Measurements from ENCODE around the gene PRPF40A. TPM values are rescaled to one million over a fixed set of nuclear protein-coding genes. Genes with fewer than 3 reads are reported as not detected.

PRPF40A gene
- total and polyA plus RNA-seq, 10 of the 15 experiments (the other 5 are each of a cell fraction or from before 2014, with no cell fraction given), result 97.8 to 197 (median 144) TPM

DNA sequence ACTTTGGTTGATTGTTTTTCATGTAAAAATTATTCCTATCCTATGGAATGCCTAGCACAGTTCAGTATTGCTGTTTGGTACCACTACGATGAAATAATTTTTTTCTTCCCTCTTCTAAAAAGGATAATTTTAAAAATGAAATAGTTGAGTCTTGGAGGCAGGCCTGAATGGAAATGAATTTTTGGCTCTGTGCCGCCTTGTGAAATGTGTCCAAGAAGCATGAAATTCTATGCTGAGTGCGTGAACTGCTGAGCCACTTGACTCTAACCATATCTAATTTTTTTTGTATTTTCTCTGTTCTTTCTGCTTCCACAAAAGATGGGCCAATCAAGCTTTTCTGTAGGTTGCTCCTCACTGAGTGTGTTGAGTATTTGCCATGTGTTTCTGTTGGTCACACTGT, 95.0 kb downstream of the PRPF40A start:
- no peak overlapping the region for H3K4me2 ChIP-seq (ENCODE audit: control insufficient read depth, insufficient read depth)
- FAIRE-seq, result no peak
- H3K4me1 ChIP-seq (ENCODE audit: control insufficient read depth, insufficient read depth, low read length), result no peaks in the 10 kb centered on the region
- 100% methylated on average over 3 of the region's 3 CpGs for WGBS (ENCODE audit: insufficient coverage, insufficient replicate concordance, low lambda C conversion rate, missing lambda C conversion rate)
- RAD21 ChIA-PET (ENCODE audit: unreplicated experiment), result no interaction called here
- DNase-seq (ENCODE audit: low read depth, low spot score), result no peak
- H3K27ac ChIP-seq (ENCODE audit: control insufficient read depth, insufficient read depth), result no peak overlapping the region
- no peaks in the 10 kb centered on the region for H4K20me1 ChIP-seq (ENCODE audit: control insufficient read depth, insufficient read depth)
- H3K9me3 ChIP-seq (replicated peaks; ENCODE audit: control insufficient read depth, insufficient read depth, low read length), result no peaks in the 10 kb centered on the region
- H3K27me3 ChIP-seq (replicated peaks in 1 of 2; ENCODE audit: control insufficient read depth in 2 of 2, insufficient read depth in 2 of 2, low read length in 1 of 2), result no peaks in the 10 kb centered on the region
- H3K36me3 ChIP-seq (ENCODE audit: control insufficient read depth in 2 of 2, insufficient read depth in 2 of 2, low read length in 1 of 2), result no peaks in the 10 kb centered on the region
- H3K4me3 ChIP-seq, result no peak overlapping the region
- ATAC-seq, result no peak
- POLR2A ChIA-PET, result no interaction called here
- no peak overlapping the region for H3K9ac ChIP-seq (ENCODE audit: control insufficient read depth, insufficient read depth, low read length)
- in situ Hi-C loops (cut with MboI) (no loop called here), intact Hi-C loops (cut with micrococcal nuclease; ENCODE audit: unreplicated experiment) (no loop called here)
- CTCF ChIA-PET, result no interaction called here
- no TSS peak for BruUV-seq (replicated peaks)
- H3K79me2 ChIP-seq (ENCODE audit: control insufficient read depth, insufficient read depth, low read length), result no peaks in the 10 kb centered on the region
- H2AFZ ChIP-seq (ENCODE audit: control insufficient read depth, low read depth, low read length), result no peak overlapping the region
- SMC1A ChIA-PET (ENCODE audit: uncharacterized antibody, unreplicated experiment), result interaction anchor here (0.8 kb wide), 1 partner anchor 9 kb away, joined by 4 read pairs; no protein-coding TSS in a partner anchor
- no peak for TF ChIP-seq CEBPZ (IDR thresholded peaks at IDR 0.05; ENCODE audit: low read depth, low read length)
- no peak for TF ChIP-seq ZNF592 (IDR thresholded peaks at IDR 0.05)
- no peak for TF ChIP-seq GATAD2B (conservative IDR thresholded peaks at IDR 0.05; ENCODE audit: low read depth)
- no peak for TF ChIP-seq SIX5 (IDR thresholded peaks at IDR 0.05; ENCODE audit: low read depth, low read length, severe bottlenecking)
- TF ChIP-seq SREBF2 (IDR thresholded peaks at IDR 0.05; ENCODE audit: low read length), result no peak
- no peak for TF ChIP-seq TCF3 (IDR thresholded peaks at IDR 0.05; ENCODE audit: borderline replicate concordance, insufficient read depth, low read depth, low read length)
- TF ChIP-seq, protein P1, sequence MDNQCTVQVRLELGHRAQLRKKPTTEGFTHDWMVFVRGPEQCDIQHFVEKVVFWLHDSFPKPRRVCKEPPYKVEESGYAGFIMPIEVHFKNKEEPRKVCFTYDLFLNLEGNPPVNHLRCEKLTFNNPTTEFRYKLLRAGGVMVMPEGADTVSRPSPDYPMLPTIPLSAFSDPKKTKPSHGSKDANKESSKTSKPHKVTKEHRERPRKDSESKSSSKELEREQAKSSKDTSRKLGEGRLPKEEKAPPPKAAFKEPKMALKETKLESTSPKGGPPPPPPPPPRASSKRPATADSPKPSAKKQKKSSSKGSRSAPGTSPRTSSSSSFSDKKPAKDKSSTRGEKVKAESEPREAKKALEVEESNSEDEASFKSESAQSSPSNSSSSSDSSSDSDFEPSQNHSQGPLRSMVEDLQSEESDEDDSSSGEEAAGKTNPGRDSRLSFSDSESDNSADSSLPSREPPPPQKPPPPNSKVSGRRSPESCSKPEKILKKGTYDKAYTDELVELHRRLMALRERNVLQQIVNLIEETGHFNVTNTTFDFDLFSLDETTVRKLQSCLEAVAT (IDR thresholded peaks at IDR 0.05), result no peak
- no peak for TF ChIP-seq JUNB (IDR thresholded peaks at IDR 0.05)
- no peak for TF ChIP-seq IRF5 (IDR thresholded peaks at IDR 0.05; ENCODE audit: borderline replicate concordance)
- no peak for TF ChIP-seq MYB (IDR thresholded peaks at IDR 0.05; ENCODE audit: borderline replicate concordance, low read depth, low read length)
- TF ChIP-seq NR2F1 (conservative IDR thresholded peaks at IDR 0.05), result no peak
- no peak for TF ChIP-seq MEF2B (IDR thresholded peaks at IDR 0.05; ENCODE audit: partially characterized antibody, poor library complexity, severe bottlenecking)
- no peak for TF ChIP-seq STAT1 (conservative IDR thresholded peaks at IDR 0.05)
- no peak for TF ChIP-seq LARP7 (IDR thresholded peaks at IDR 0.05)
- no peak for TF ChIP-seq JUND (IDR thresholded peaks at IDR 0.05; ENCODE audit: low read depth, low read length)
- TF ChIP-seq BRCA1 (IDR thresholded peaks at IDR 0.05; ENCODE audit: low read depth, low read length), result no peak

Measured in GM12878 (cell line).